HG03354 (cell line): ENCODE results near the gene DNAH17.

Source experiments
- ATAC-seq: cut with Tn5 transposase; IDR thresholded peaks from one replicate; pipeline ENCODE4 v1.9.1; 2021; ENCODE audit warnings: mild to moderate bottlenecking; ENCODE audit not compliant: unreplicated experiment, poor library complexity, severe bottlenecking

The DNAH17 gene

GRCh38 chr17:78442648-78443218 is 134.5 kb downstream of the DNAH17 start:
- no peak for ATAC-seq

- ATAC-seq, result no peak
Measured at GRCh38 chr17:78441271-78441971, 135.8 kb downstream of the DNAH17 start.

GRCh38 chr17:78438694-78439325 is 138.4 kb downstream of the DNAH17 start:
- no peak for ATAC-seq

GRCh38 chr17:78438271-78438691 is 138.9 kb downstream of the DNAH17 start:
- no peak for ATAC-seq

- ATAC-seq, result no peak
Measured at GRCh38 chr17:78437508-78438169, 139.6 kb downstream of the DNAH17 start.

GRCh38 chr17:78435330-78436005 is 141.7 kb downstream of the DNAH17 start:
- no peak for ATAC-seq

GRCh38 chr17:78434455-78435329 is 142.5 kb downstream of the DNAH17 start:
- ATAC-seq, result no peak

- no peak for ATAC-seq
Measured at GRCh38 chr17:78433780-78434335, 143.3 kb downstream of the DNAH17 start.

- ATAC-seq, result no peak
Measured at GRCh38 chr17:78433013-78433727, 144.0 kb downstream of the DNAH17 start.

GRCh38 chr17:78432226-78433012 is 144.8 kb downstream of the DNAH17 start:
- no peak for ATAC-seq

GRCh38 chr17:78431692-78431958 is 145.6 kb downstream of the DNAH17 start:
- no peak for ATAC-seq

GRCh38 chr17:78430892-78431691 is 146.1 kb downstream of the DNAH17 start:
- ATAC-seq, result no peak

GRCh38 chr17:78429618-78429995 is 147.6 kb downstream of the DNAH17 start:
- ATAC-seq, result no peak

GRCh38 chr17:78428836-78429617 is 148.2 kb downstream of the DNAH17 start:
- no peak for ATAC-seq

- ATAC-seq, result no peak
Measured at GRCh38 chr17:78428025-78428575, 149.1 kb downstream of the DNAH17 start.

GRCh38 chr17:78427140-78427539 is 150.1 kb downstream of the DNAH17 start:
- no peak for ATAC-seq
